HG03575 (cell line): Measurements from ENCODE around the gene ABCA9.
"Not testable (repeated sequence)": the region's sequence is repeated elsewhere in the genome, so short reads cannot be mapped to it uniquely, and the experiment has no call there.

Experiments
- ATAC-seq: cut with Tn5 transposase; IDR thresholded peaks from one replicate; pipeline ENCODE4 v1.9.1; 2021; ENCODE audit not compliant: unreplicated experiment, insufficient number of reproducible peaks, low FRiP score; ENCODE audit errors: extremely low read depth

Gene ABCA9

GRCh38 chr17:69047368-69048263 lies 13.1 kb downstream of the ABCA9 start:
- no peak for ATAC-seq

- no peak for ATAC-seq
These were observed 14.5 kb downstream of the ABCA9 start for GRCh38 chr17:69046121-69046807.

GRCh38 chr17:69045646-69046045 lies 15.1 kb downstream of the ABCA9 start:
- ATAC-seq: no peak

GRCh38 chr17:69044371-69044770 lies 16.4 kb downstream of the ABCA9 start:
- ATAC-seq: no peak

GRCh38 chr17:69043098-69043734 lies 17.5 kb downstream of the ABCA9 start:
- ATAC-seq: no peak

GRCh38 chr17:69042308-69042707 lies 18.4 kb downstream of the ABCA9 start:
- ATAC-seq: no peak

- no peak for ATAC-seq
These were observed 28.9 kb downstream of the ABCA9 start for GRCh38 chr17:69031839-69032238.

GRCh38 chr17:69030169-69030568 lies 30.6 kb downstream of the ABCA9 start:
- no peak for ATAC-seq

GRCh38 chr17:69018687-69019086 lies 42.0 kb downstream of the ABCA9 start:
- ATAC-seq: no peak

- no peak for ATAC-seq
These were observed 42.6 kb downstream of the ABCA9 start for GRCh38 chr17:69018022-69018615.

GRCh38 chr17:69015631-69016030 lies 45.1 kb downstream of the ABCA9 start:
- ATAC-seq: no peak

GRCh38 chr17:69012895-69013805 lies 47.6 kb downstream of the ABCA9 start:
- no peak for ATAC-seq

GRCh38 chr17:69009930-69010329 lies 50.8 kb downstream of the ABCA9 start:
- no peak for ATAC-seq

- ATAC-seq: not testable (repeated sequence)
These were observed 56.0 kb downstream of the ABCA9 start for GRCh38 chr17:69004759-69005158.

GRCh38 chr17:68999743-69000142 lies 61.0 kb downstream of the ABCA9 start:
- ATAC-seq: not testable (repeated sequence)

GRCh38 chr17:68993112-68993511 lies 67.6 kb downstream of the ABCA9 start:
- ATAC-seq: no peak

GRCh38 chr17:68987966-68988365 lies 72.8 kb downstream of the ABCA9 start:
- no peak for ATAC-seq

GRCh38 chr17:68981288-68981687 lies 79.4 kb downstream of the ABCA9 start:
- ATAC-seq: no peak
